Neural progenitor cell (in vitro differentiated cells): ENCODE measurements around the gene C18orf63. TPM values are rescaled to one million over a fixed set of nuclear protein-coding genes. Genes with fewer than 3 reads are reported as not detected.

ENCODE experiments used
- DNase-seq: peaks from one replicate; pipeline ENCODE4 v3.0.0-alpha.2; 2016; ENCODE audit warnings: low spot score
- H2AFZ ChIP-seq: fragments of 200-600 bp; sonication (generic); replicated peaks from 2 replicates; pipeline ENCODE4 v1.6.1; 2016; ENCODE audit warnings: antibody characterized with exemption
- H3F3A ChIP-seq: fragments of 200-600 bp; sonication (generic); 2 replicates; pipeline ENCODE4 v1.6.1; 2016; ENCODE audit warnings: antibody characterized with exemption, low read depth
- H3K27ac ChIP-seq: fragments of 200-600 bp; sonication (generic); 2 replicates; pipeline ENCODE4 v1.5.1; 2016; ENCODE audit warnings: mild to moderate bottlenecking
- H3K27me3 ChIP-seq: fragments of 200-600 bp; sonication (generic); 2 replicates; pipeline ENCODE4 v1.6.1; 2016; ENCODE audit warnings: mild to moderate bottlenecking, moderate library complexity
- H3K36me3 ChIP-seq: fragments of 200-600 bp; sonication (generic); 2 replicates; pipeline ENCODE4 v1.5.1; 2016
- H3K4me1 ChIP-seq: fragments of 200-600 bp; sonication (generic); 2 replicates; pipeline ENCODE4 v1.6.1; 2016; ENCODE audit warnings: mixed run types
- H3K4me2 ChIP-seq: fragments of 200-600 bp; sonication (generic); 2 replicates; pipeline ENCODE4 v1.6.1; 2016
- H3K4me3 ChIP-seq: fragments of 200-600 bp; sonication (generic); 2 replicates; pipeline ENCODE4 v1.5.1; 2016
- H3K79me2 ChIP-seq: fragments of 200-600 bp; sonication (generic); 2 replicates; pipeline ENCODE4 v1.6.1; 2016; ENCODE audit warnings: low read depth
- H3K9ac ChIP-seq: fragments of 200-600 bp; sonication (generic); 2 replicates; pipeline ENCODE4 v1.6.1; 2016
- H3K9me3 ChIP-seq: fragments of 200-600 bp; sonication (generic); 2 replicates; pipeline ENCODE4 v1.5.1; 2016; ENCODE audit warnings: low read depth
- H4K20me1 ChIP-seq: fragments of 200-600 bp; sonication (generic); 2 replicates; pipeline ENCODE4 v1.6.1; 2016; ENCODE audit warnings: low read depth
- H3K27ac Mint-ChIP-seq: 3 replicates; pipeline ENCODE4 v1.8.0; 2021; ENCODE audit warnings: mixed read lengths
- H3K27me3 Mint-ChIP-seq: 2 replicates; pipeline ENCODE4 v1.8.0; 2022; ENCODE audit warnings: low read depth, mild to moderate bottlenecking, inconsistent platforms, moderate library complexity, mixed read lengths; ENCODE audit not compliant: insufficient read depth
- H3K36me3 Mint-ChIP-seq: 3 replicates; pipeline ENCODE4 v1.8.0; 2021; ENCODE audit warnings: mixed read lengths
- H3K4me1 Mint-ChIP-seq: 3 replicates; pipeline ENCODE4 v1.8.0; 2021; ENCODE audit warnings: mixed read lengths
- H3K4me3 Mint-ChIP-seq: 3 replicates; pipeline ENCODE4 v1.8.0; 2021; ENCODE audit warnings: mild to moderate bottlenecking, moderate library complexity, mixed read lengths
- H3K9me3 Mint-ChIP-seq: 3 replicates; pipeline ENCODE4 v1.8.0; 2020; ENCODE audit warnings: mixed read lengths
- EZH2 ChIP-seq: fragments of 200-600 bp; sonication (generic); IDR thresholded peaks from 2 replicates; pipeline ENCODE4 v1.6.1; 2017; ENCODE audit warnings: antibody characterized with exemption, mild to moderate bottlenecking, moderate library complexity
- EZH2phosphoT487 ChIP-seq: fragments of 200-600 bp; sonication (generic); IDR thresholded peaks from 2 replicates; pipeline ENCODE4 v1.6.1; 2017; ENCODE audit warnings: antibody characterized with exemption
- total RNA-seq: library from RNA; depleted of rRNA; stranded (reverse); fragments of >200 nt; gene quantifications from 2 replicates; pipeline ENCODE4 v1.2.3, GENCODE V29; 2015; ENCODE audit warnings: low replicate concordance
- TF ChIP-seq, protein P1 (sequence below): fragments of 200-600 bp; sonication (generic); IDR thresholded peaks from 2 replicates; pipeline ENCODE4 v1.5.1; 2017; ENCODE audit warnings: antibody characterized with exemption, mild to moderate bottlenecking

C18orf63 gene
- total RNA-seq, 1 donor from 2014 or later: not detected

DNA sequence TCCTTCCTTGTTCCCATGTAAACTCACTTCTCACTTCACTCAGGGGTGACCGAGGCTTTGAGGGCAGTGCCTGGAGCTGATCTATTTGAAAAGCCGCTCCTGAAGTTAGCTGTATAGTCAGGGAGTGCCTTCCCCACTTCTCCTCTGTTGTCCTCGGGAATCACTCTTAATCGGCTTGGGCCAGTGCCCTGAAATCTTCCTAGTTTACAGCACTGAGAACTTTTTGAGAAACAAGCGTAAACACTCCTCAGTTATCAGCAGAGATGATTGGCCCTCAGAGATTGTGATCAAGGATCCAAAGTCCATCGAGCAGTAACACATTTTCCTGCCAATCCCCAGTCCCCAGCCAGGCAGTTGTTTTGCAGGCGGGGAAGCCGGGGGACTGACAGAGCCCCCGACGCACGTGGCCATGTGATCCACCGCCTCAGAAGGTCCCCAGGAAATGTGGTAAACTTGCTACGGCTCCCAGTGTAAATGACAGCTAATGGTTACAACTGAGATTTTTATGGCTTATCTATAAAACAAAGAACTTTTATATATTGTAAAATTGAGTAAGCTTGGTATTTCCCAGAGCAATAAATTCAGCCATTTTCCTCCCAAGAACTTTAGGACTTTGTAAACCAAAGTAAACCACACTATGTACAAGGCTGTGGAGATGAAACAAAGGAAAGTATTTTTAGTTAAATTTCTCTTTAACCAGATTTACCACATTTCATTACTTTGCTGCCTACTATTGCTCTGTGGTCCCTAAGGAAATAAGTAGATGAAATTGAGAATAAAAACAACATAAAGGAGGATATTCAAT is 53.5 kb downstream of the C18orf63 start:
- peaks cover 3% of the 10 kb centered on the region for H3K4me1 Mint-ChIP-seq
- peaks cover 5% of the 10 kb centered on the region for H3K27me3 Mint-ChIP-seq
- no peaks in the 10 kb centered on the region for H3K36me3 ChIP-seq
- H2AFZ ChIP-seq: peak overlapping the region; percentile 51
- no peaks in the 10 kb centered on the region for H3F3A ChIP-seq
- H3K79me2 ChIP-seq: no peaks in the 10 kb centered on the region
- H3K36me3 Mint-ChIP-seq: no peaks in the 10 kb centered on the region
- no peaks in the 10 kb centered on the region for H3K4me1 ChIP-seq
- no peak for DNase-seq
- no peaks in the 10 kb centered on the region for H4K20me1 ChIP-seq
- no peak overlapping the region for H3K4me3 Mint-ChIP-seq
- H3K27ac Mint-ChIP-seq: no peak overlapping the region
- H3K4me2 ChIP-seq: no peak overlapping the region
- no peaks in the 10 kb centered on the region for H3K9me3 Mint-ChIP-seq
- H3K27me3 ChIP-seq: no peaks in the 10 kb centered on the region
- TF ChIP-seq EZH2phosphoT487 (no peak), EZH2 (no peak)
- TF ChIP-seq, protein P1, sequence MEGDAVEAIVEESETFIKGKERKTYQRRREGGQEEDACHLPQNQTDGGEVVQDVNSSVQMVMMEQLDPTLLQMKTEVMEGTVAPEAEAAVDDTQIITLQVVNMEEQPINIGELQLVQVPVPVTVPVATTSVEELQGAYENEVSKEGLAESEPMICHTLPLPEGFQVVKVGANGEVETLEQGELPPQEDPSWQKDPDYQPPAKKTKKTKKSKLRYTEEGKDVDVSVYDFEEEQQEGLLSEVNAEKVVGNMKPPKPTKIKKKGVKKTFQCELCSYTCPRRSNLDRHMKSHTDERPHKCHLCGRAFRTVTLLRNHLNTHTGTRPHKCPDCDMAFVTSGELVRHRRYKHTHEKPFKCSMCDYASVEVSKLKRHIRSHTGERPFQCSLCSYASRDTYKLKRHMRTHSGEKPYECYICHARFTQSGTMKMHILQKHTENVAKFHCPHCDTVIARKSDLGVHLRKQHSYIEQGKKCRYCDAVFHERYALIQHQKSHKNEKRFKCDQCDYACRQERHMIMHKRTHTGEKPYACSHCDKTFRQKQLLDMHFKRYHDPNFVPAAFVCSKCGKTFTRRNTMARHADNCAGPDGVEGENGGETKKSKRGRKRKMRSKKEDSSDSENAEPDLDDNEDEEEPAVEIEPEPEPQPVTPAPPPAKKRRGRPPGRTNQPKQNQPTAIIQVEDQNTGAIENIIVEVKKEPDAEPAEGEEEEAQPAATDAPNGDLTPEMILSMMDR: no peak
- no peak overlapping the region for H3K4me3 ChIP-seq
- no peak overlapping the region for H3K9ac ChIP-seq
- H3K9me3 ChIP-seq: no peaks in the 10 kb centered on the region
- H3K27ac ChIP-seq: no peak overlapping the region

DNA sequence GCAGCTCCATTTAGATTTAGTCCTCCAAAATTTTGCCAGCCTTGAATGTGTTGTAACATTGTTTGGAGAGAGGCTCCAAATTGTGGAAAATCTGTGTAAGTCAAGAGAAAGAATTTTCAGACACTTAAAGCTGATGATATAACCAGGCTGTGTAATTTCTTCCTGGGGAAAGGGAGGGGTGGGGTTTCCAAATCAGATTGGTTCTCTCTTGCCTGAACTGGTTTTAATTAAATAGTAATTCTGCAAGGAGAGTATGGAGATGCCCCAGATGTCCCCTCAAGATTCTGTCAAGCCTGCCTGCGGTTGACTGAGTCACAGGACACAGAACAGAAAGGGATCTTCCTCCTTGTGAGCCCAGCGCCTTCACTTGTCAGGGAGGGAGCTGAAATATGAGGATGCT is 54.5 kb downstream of the C18orf63 start:
- Histone ChIP-seq H3K4me1 (no peaks in the 10 kb centered on the region), H3K4me2 (no peak overlapping the region), H3K79me2 (no peaks in the 10 kb centered on the region), H3K9me3 (no peaks in the 10 kb centered on the region), H4K20me1 (no peaks in the 10 kb centered on the region), H3K36me3 (no peaks in the 10 kb centered on the region), H3K4me3 (no peak overlapping the region), H3K9ac (no peak overlapping the region), H2AFZ (no peak overlapping the region), H3F3A (no peaks in the 10 kb centered on the region), H3K27me3 (no peaks in the 10 kb centered on the region), H3K27ac (no peak overlapping the region)
- Mint-ChIP-seq H3K27me3 (peaks cover 5% of the 10 kb centered on the region), H3K4me3 (no peak overlapping the region), H3K9me3 (no peaks in the 10 kb centered on the region), H3K4me1 (peaks cover 3% of the 10 kb centered on the region), H3K36me3 (no peaks in the 10 kb centered on the region), H3K27ac (no peak overlapping the region)
- TF ChIP-seq EZH2 (no peak), EZH2phosphoT487 (no peak)
- TF ChIP-seq, protein P1: no peak
- DNase-seq: no peak

DNA sequence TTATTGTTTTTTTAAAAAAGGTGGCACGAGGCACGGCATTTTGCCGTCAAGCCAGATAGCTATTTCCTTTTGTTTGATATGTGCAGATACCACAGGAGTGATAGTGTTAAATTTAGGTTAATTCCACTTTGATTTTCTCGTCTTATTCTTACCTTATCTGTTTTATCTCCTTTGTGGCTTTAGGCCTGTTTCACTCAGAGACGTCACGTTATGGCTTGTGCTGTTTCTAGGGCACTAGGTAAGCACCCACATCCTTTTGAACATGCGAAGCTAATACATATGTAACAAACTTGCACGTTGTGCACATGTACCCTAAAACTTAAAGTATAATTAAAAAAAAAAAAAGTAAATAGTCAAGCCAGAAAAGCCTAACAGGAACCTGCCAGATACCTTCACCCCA is 57.8 kb downstream of the C18orf63 start:
- Histone ChIP-seq H3K79me2 (no peaks in the 10 kb centered on the region), H3K9me3 (no peaks in the 10 kb centered on the region), H4K20me1 (no peaks in the 10 kb centered on the region), H3K4me2 (no peak overlapping the region), H3K9ac (no peak overlapping the region), H3K36me3 (no peaks in the 10 kb centered on the region), H3K27ac (no peak overlapping the region), H3K4me1 (no peaks in the 10 kb centered on the region), H3F3A (no peaks in the 10 kb centered on the region), H2AFZ (no peak overlapping the region), H3K27me3 (no peaks in the 10 kb centered on the region), H3K4me3 (no peak overlapping the region)
- Mint-ChIP-seq H3K9me3 (no peaks in the 10 kb centered on the region), H3K4me1 (peaks cover 3% of the 10 kb centered on the region), H3K36me3 (no peaks in the 10 kb centered on the region), H3K27me3 (peaks cover 5% of the 10 kb centered on the region), H3K4me3 (no peak overlapping the region), H3K27ac (no peak overlapping the region)
- no peak for DNase-seq
- TF ChIP-seq EZH2: no peak
- TF ChIP-seq EZH2phosphoT487: no peak
- TF ChIP-seq, protein P1: no peak
